ENCODE measurements around the gene LRBA. TPM values are rescaled to one million over a fixed set of nuclear protein-coding genes. Genes with fewer than 3 reads are reported as not detected.

LRBA gene
- total and polyA plus RNA-seq, 2 of the 4 experiments (the other 2 are of a cell fraction), result 10.2 to 51.6 TPM

GRCh38 chr4:150773032-150773431 lies 242.1 kb downstream of the LRBA start:
- no peak overlapping the region for H2BK20ac ChIP-seq (ENCODE audit: low read depth, low read length)
- dilution Hi-C loops (cut with HindIII; ENCODE audit: low sequenced_read_pairs, unreplicated experiment) (no loop called here), in situ Hi-C loops (cut with MboI; ENCODE audit: low sequenced_read_pairs) (no loop called here), intact Hi-C loops (cut with micrococcal nuclease) (no loop called here)
- H3K4ac ChIP-seq (ENCODE audit: low read depth, low read length), result no peak overlapping the region
- H3K27me3 ChIP-seq (ENCODE audit: control insufficient read depth, insufficient read depth, low read length), result no peaks in the 10 kb centered on the region
- TF ChIP-seq CEBPB (IDR thresholded peaks at IDR 0.05; ENCODE audit: low read depth, low read length) (no peak), NFE2L2 (IDR thresholded peaks at IDR 0.05; ENCODE audit: low read depth, low read length) (no peak), CHD1 (IDR thresholded peaks at IDR 0.05; ENCODE audit: low read depth, low read length) (no peak), MAZ (IDR thresholded peaks at IDR 0.05; ENCODE audit: borderline replicate concordance, low read depth, low read length) (no peak), FOS (IDR thresholded peaks at IDR 0.05; ENCODE audit: low read depth, low read length) (no peak), BHLHE40 (IDR thresholded peaks at IDR 0.05; ENCODE audit: low read depth, low read length) (no peak), MAFK (IDR thresholded peaks at IDR 0.05; ENCODE audit: low read depth, low read length) (no peak), SMC3 (IDR thresholded peaks at IDR 0.05; ENCODE audit: low read depth, low read length) (no peak)
- TF ChIP-seq, protein P1, sequence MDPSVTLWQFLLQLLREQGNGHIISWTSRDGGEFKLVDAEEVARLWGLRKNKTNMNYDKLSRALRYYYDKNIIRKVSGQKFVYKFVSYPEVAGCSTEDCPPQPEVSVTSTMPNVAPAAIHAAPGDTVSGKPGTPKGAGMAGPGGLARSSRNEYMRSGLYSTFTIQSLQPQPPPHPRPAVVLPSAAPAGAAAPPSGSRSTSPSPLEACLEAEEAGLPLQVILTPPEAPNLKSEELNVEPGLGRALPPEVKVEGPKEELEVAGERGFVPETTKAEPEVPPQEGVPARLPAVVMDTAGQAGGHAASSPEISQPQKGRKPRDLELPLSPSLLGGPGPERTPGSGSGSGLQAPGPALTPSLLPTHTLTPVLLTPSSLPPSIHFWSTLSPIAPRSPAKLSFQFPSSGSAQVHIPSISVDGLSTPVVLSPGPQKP (IDR thresholded peaks at IDR 0.05; ENCODE audit: borderline replicate concordance, low read depth, low read length), result no peak
- no peak overlapping the region for H3K27ac ChIP-seq (ENCODE audit: insufficient read depth, low read length)
- no peak overlapping the region for H3K14ac ChIP-seq (replicated peaks; ENCODE audit: low read depth, low read length)
- no peaks in the 10 kb centered on the region for H4K20me1 ChIP-seq (ENCODE audit: insufficient read depth, low read length)
- H2AK5ac ChIP-seq (ENCODE audit: low read depth, low read length), result no peak overlapping the region
- H3K18ac ChIP-seq (ENCODE audit: low read depth, low read length), result no peak overlapping the region
- no peak overlapping the region for H3K23ac ChIP-seq (ENCODE audit: low read depth, low read length)
- DNase-seq (no peak), ATAC-seq (ENCODE audit: low read depth) (no peak)
- no peak overlapping the region for H2BK120ac ChIP-seq (ENCODE audit: low read depth, low read length)
- no peak overlapping the region for H2AK9ac ChIP-seq (replicated peaks; ENCODE audit: low read depth, low read length, poor library complexity)
- no peak overlapping the region for H2BK5ac ChIP-seq (ENCODE audit: low read depth, low read length, poor library complexity, severe bottlenecking)
- H3K9ac ChIP-seq (ENCODE audit: low read depth, low read length), result no peak overlapping the region
- H2AFZ ChIP-seq (replicated peaks; ENCODE audit: low read length, poor library complexity), result no peak overlapping the region
- no peak overlapping the region for H4K91ac ChIP-seq (ENCODE audit: insufficient read depth, low read depth, low read length)
- POLR2A ChIA-PET (ENCODE audit: unreplicated experiment), result no interaction called here
- WGBS, 2 experiments (ENCODE audit: extremely low coverage in 2 of 2, insufficient read length in 1 of 2), result no CpG with 5 or more reads among the region's 4 CpGs
- no peak overlapping the region for H3K4me2 ChIP-seq (ENCODE audit: low read depth, low read length)
- no peak overlapping the region for H3K4me3 ChIP-seq (ENCODE audit: insufficient read depth, low read depth, low read length)
- no peaks in the 10 kb centered on the region for H3K36me3 ChIP-seq (ENCODE audit: control insufficient read depth, insufficient read depth, low read length)
- no peaks in the 10 kb centered on the region for H3K9me3 ChIP-seq (ENCODE audit: control insufficient read depth, insufficient read depth, low read length)
- H3K79me1 ChIP-seq (ENCODE audit: low read depth in 1 of 2, low read length in 2 of 2), result no peaks in the 10 kb centered on the region
- H4K8ac ChIP-seq (ENCODE audit: low read depth in 2 of 2, low read length in 2 of 2), result no peak overlapping the region
- no peak overlapping the region for H3K56ac ChIP-seq (ENCODE audit: extremely low read depth, insufficient read depth, low read length)
- BruUV-seq (replicated peaks), result no TSS peak
- CTCF ChIA-PET, result no interaction called here
- H3K9me1 ChIP-seq (ENCODE audit: insufficient read depth, low read length), result no peaks in the 10 kb centered on the region
- H4K5ac ChIP-seq (ENCODE audit: low read depth, low read length), result no peak overlapping the region
- no peak overlapping the region for H2BK15ac ChIP-seq (ENCODE audit: low read depth, low read length)
- 0 out of 2 replicates have a peak, but pooled peaks cover 2% of the 10 kb centered on the region for H3K4me1 ChIP-seq (ENCODE audit: control insufficient read depth, insufficient read depth, low read length)
